RKO (cell line): ENCODE results near the gene USP37.
A peak's percentile ranks its signal among the peaks of the same experiment; 100 is the strongest.
"Not testable (repeated sequence)": the region's sequence is repeated elsewhere in the genome, so short reads cannot be mapped to it uniquely, and the experiment has no call there.

Experiments used
- DNase-seq: peaks from one replicate; pipeline ENCODE4 v3.0.0-alpha.2; 2016; ENCODE audit warnings: low spot score

USP37 gene

GRCh38 chr2:218568190-218569037 lies at the start of gene USP37, which contains the start of gene CNOT9:
USP37 (minus strand) TSS chr2:218568351; CDS start chr2:218558653, 9,698 bp downstream.
CNOT9 (plus strand) TSS chr2:218568839; CDS start chr2:218568955, 116 bp downstream.
- peak; percentile 98 for DNase-seq

GRCh38 chr2:218615868-218616315 lies 47.7 kb upstream of the USP37 start:
- no peak for DNase-seq

- DNase-seq: no peak
These were observed 39.4 kb upstream of the USP37 start, which contains the start of gene PLCD4 for GRCh38 chr2:218607436-218608115. PLCD4 (plus strand) TSS chr2:218607899; CDS start chr2:218615740, 7,841 bp downstream.

- DNase-seq: no peak
These were observed 37.3 kb upstream of the USP37 start for GRCh38 chr2:218605432-218605831.

- DNase-seq: no peak
These were observed 17.4 kb upstream of the USP37 start for GRCh38 chr2:218585541-218585940.

GRCh38 chr2:218583983-218584850 lies 16.1 kb upstream of the USP37 start:
- DNase-seq: peak; percentile 23

- peak; percentile 78 for DNase-seq
These were observed 13.9 kb upstream of the USP37 start for GRCh38 chr2:218582076-218582475.

GRCh38 chr2:218578272-218578877 lies 10.2 kb upstream of the USP37 start:
- no peak for DNase-seq

GRCh38 chr2:218577482-218578220 lies 9.5 kb upstream of the USP37 start:
- DNase-seq: no peak

GRCh38 chr2:218576854-218577253 lies 8.7 kb upstream of the USP37 start:
- DNase-seq: no peak

GRCh38 chr2:218570850-218571249 lies 2.7 kb upstream of the USP37 start:
- peak; percentile 74 for DNase-seq

- peak; percentile 73 for DNase-seq
These were observed 1.7 kb upstream of the USP37 start for GRCh38 chr2:218569661-218570500.

- DNase-seq: peak; percentile 72
These were observed 884 bp upstream of the USP37 start for GRCh38 chr2:218569038-218569431.

GRCh38 chr2:218567797-218568189 lies 358 bp downstream of the USP37 start:
- no peak for DNase-seq

- DNase-seq: no peak
These were observed 1.9 kb downstream of the USP37 start for GRCh38 chr2:218566296-218566695.

GRCh38 chr2:218564056-218564455 lies 4.1 kb downstream of the USP37 start:
- no peak for DNase-seq

- no peak for DNase-seq
These were observed 9.2 kb downstream of the USP37 start for GRCh38 chr2:218558986-218559385.

GRCh38 chr2:218557941-218558340 lies 10.2 kb downstream of the USP37 start:
- DNase-seq: no peak

- DNase-seq: no peak
These were observed 12.6 kb downstream of the USP37 start for GRCh38 chr2:218555527-218555926.

- DNase-seq: not testable (repeated sequence)
These were observed 13.9 kb downstream of the USP37 start for GRCh38 chr2:218554225-218554624.
